ENCODE measurements around the gene ZNF420. TPM values are rescaled to one million over a fixed set of nuclear protein-coding genes. Genes with fewer than 3 reads are reported as not detected.

The ZNF420 gene
- 61.6 TPM for total RNA-seq

GRCh38 chr19:37077934-37078716 is at the start of gene ZNF420:
Gene ZNF420, plus strand, starts transcription at chr19:37078433. Its CDS starts 10,686 bp downstream, at chr19:37089119.

GRCh38 chr19:37172368-37173366 is 94.4 kb downstream of the ZNF420 start, which contains the start of gene ZNF585A:
Gene ZNF585A, minus strand, starts transcription at chr19:37172695. Its CDS starts 2,785 bp downstream, at chr19:37169910.

Other genes with a start within 250 kb of the ZNF420 start
- gene ZNF790, start 240.0 kb upstream of the ZNF420 start, total RNA-seq, result 21.5 TPM
- gene ZNF345, start 227.6 kb upstream of the ZNF420 start, total RNA-seq, result 22.8 TPM
- 8.3 TPM for gene ZNF829, start 162.1 kb upstream of the ZNF420 start, total RNA-seq
- gene ZNF568, start 162.1 kb upstream of the ZNF420 start, total RNA-seq, result 39.2 TPM
- gene ZNF585A, start 94.3 kb downstream of the ZNF420 start, total RNA-seq, result 10.4 TPM
- gene ZNF585B, start 132.1 kb downstream of the ZNF420 start, total RNA-seq, result 33.0 TPM
- 16.1 TPM for gene ZNF383, start 139.8 kb downstream of the ZNF420 start, total RNA-seq

All from diencephalon (tissue), 1 donor.